Stimulated activated CD4-positive, alpha-beta T cell treated with anti-CD3 and anti-CD28 coated beads, Interleukin-4, amount 100 ng/mL, for 48 hours (primary cell): ENCODE data around the gene NADSYN1.
"Not testable (repeated sequence)": the region's sequence is repeated elsewhere in the genome, so short reads cannot be mapped to it uniquely, and the experiment has no call there.

Source experiments
- DNase-seq, 2 donors: peaks; one replicate each; pipeline ENCODE4 v3.0.0-alpha.2; 2020; ENCODE audit warnings: low read depth in 2 of 2

NADSYN1 gene

GRCh38 chr11:71526796-71527575 lies 74.0 kb downstream of the NADSYN1 start, which contains the start of gene KRTAP5-7:
Gene KRTAP5-7, plus strand, starts transcription at chr11:71527267. Its CDS starts 34 bp downstream, at chr11:71527301.
- DNase-seq = not testable (repeated sequence)

GRCh38 chr11:71527576-71528210 lies 74.7 kb downstream of the NADSYN1 start:
- DNase-seq = no peak

- DNase-seq = no peak
Observed at GRCh38 chr11:71530602-71531001, 77.6 kb downstream of the NADSYN1 start.

- DNase-seq = no peak
Observed at GRCh38 chr11:71532036-71532610, 79.1 kb downstream of the NADSYN1 start.

- DNase-seq = not testable (repeated sequence)
Observed at GRCh38 chr11:71534711-71535608, 82.0 kb downstream of the NADSYN1 start.

GRCh38 chr11:71535825-71536224 lies 82.8 kb downstream of the NADSYN1 start:
- no peak for DNase-seq

GRCh38 chr11:71537537-71537936 lies 84.5 kb downstream of the NADSYN1 start:
- no peak for DNase-seq

- not testable (repeated sequence) for DNase-seq
Observed at GRCh38 chr11:71537977-71538665, 85.1 kb downstream of the NADSYN1 start, which contains the start of gene KRTAP5-8. Gene KRTAP5-8, plus strand, starts transcription at chr11:71538025. Its CDS starts 31 bp downstream, at chr11:71538056.

GRCh38 chr11:71538666-71538990 lies 85.6 kb downstream of the NADSYN1 start:
- DNase-seq = no peak

GRCh38 chr11:71539017-71539416 lies 86.0 kb downstream of the NADSYN1 start:
- no peak for DNase-seq

- DNase-seq = not testable (repeated sequence)
Observed at GRCh38 chr11:71539971-71540370, 87.0 kb downstream of the NADSYN1 start.

GRCh38 chr11:71540521-71541304 lies 87.7 kb downstream of the NADSYN1 start:
- not testable (repeated sequence) for DNase-seq

- no peak for DNase-seq
Observed at GRCh38 chr11:71542382-71542781, 89.4 kb downstream of the NADSYN1 start.

- no peak for DNase-seq
Observed at GRCh38 chr11:71542879-71543777, 90.1 kb downstream of the NADSYN1 start.

GRCh38 chr11:71543866-71544265 lies 90.9 kb downstream of the NADSYN1 start:
- DNase-seq = no peak

- DNase-seq = no peak
Observed at GRCh38 chr11:71544525-71545214, 91.7 kb downstream of the NADSYN1 start.

GRCh38 chr11:71545405-71545966 lies 92.5 kb downstream of the NADSYN1 start:
- DNase-seq = no peak

GRCh38 chr11:71548120-71548519 lies 95.1 kb downstream of the NADSYN1 start, which contains the start of gene KRTAP5-9:
Gene KRTAP5-9, plus strand, starts transcription at chr11:71548420. Its CDS starts 238 bp downstream, at chr11:71548658.
- DNase-seq = no peak
